BLaER1 treated with 17β-estradiol and CSF1 and Interleukin-3, amounts not matched to agents 10 nM and 100 nM (cell line): ENCODE data around the gene EN1.

Source experiments
- H3K27ac ChIP-seq, 11 experiments: shearing (Covaris generic); formaldehyde crosslinking; 2 replicates each; pipeline ENCODE4 v1.8.1; 2022
- H3K27me3 ChIP-seq, 11 experiments: shearing (Covaris generic); formaldehyde crosslinking; 2 replicates each; pipeline ENCODE4 v1.8.1; 2022
- H3K36me3 ChIP-seq, 11 experiments: shearing (Covaris generic); formaldehyde crosslinking; 2 replicates each; pipeline ENCODE4 v1.8.1; 2022
- H3K4me1 ChIP-seq, 10 experiments: shearing (Covaris generic); formaldehyde crosslinking; 2 replicates each; pipeline ENCODE4 v1.8.1; 2022
- H3K4me2 ChIP-seq, 11 experiments: shearing (Covaris generic); formaldehyde crosslinking; 2 replicates each; pipeline ENCODE4 v1.8.1; 2022
- H3K4me3 ChIP-seq, 10 experiments: shearing (Covaris generic); formaldehyde crosslinking; 2 replicates each; pipeline ENCODE4 v1.8.1; 2022
- H3K9ac ChIP-seq, 11 experiments: shearing (Covaris generic); formaldehyde crosslinking; 2 replicates each; pipeline ENCODE4 v1.8.1; 2022
- H3K9me3 ChIP-seq, 11 experiments: shearing (Covaris generic); formaldehyde crosslinking; replicated peaks in 1 of 11; 2 replicates each; pipeline ENCODE4 v1.8.1; 2022
- H4K20me1 ChIP-seq, 11 experiments: shearing (Covaris generic); formaldehyde crosslinking; 2 replicates each; pipeline ENCODE4 v1.8.1; 2022
- Cebpa-rat ChIP-seq, 11 experiments: shearing (Covaris generic); IDR thresholded peaks; 2 replicates each; pipeline ENCODE4 v1.8.1; 2022

The EN1 gene

DNA sequence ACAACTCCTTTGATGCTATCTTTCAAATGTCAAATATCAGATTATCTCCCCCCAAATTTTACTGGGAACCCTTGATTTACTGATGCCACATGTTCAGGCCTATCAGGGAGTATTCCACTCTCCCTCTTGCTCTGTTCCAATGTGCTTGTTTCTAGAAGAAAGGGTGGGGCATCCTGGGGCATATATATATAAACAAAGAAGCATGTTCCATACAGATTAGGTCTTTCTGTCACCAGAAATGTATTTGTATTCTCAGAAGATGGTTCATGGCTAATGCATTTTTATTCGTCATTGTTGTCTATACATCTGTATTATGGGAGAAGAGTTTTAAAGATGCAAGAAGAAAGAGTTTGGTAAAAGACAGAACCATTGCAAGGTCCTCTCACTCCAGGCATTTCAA is 24.9 kb downstream of the EN1 start:
- TF ChIP-seq Cebpa-rat (IDR thresholded peaks at IDR 0.05) = no peak
- no peaks in the 10 kb centered on the region for H4K20me1 ChIP-seq
- no peaks in the 10 kb centered on the region for H3K36me3 ChIP-seq

DNA sequence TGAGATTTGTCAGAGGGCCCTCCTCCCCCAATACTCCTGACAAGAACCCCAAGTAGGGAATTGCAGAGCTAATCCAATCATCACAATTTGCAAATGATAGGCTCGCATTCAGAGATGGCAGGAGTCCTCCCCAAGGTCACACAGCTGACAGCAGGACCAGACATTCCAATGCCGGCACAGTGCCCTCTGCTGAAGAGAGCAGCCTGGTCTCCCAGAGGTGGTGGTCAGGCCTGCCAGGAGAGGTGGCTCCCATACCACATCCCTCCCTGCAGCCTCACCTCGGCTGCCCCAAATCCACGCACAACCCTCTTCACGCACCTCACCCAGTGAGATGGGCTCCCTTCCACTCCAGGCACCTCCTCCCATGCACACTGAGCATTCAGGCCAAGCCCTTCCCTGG is 25.4 kb downstream of the EN1 start:
- peaks cover 0 to 6% (median 0%) of the 10 kb centered on the region in 11 experiments; a peak in 1 of 22 replicates for H3K27me3 ChIP-seq
- H3K4me2 ChIP-seq = no peak overlapping the region
- no peaks in the 10 kb centered on the region for H3K9me3 ChIP-seq
- 0 out of 20 replicates have a peak, but pooled peaks cover 0 to 5% (median 0%) of the 10 kb centered on the region in 10 experiments for H3K4me1 ChIP-seq
- TF ChIP-seq Cebpa-rat (IDR thresholded peaks at IDR 0.05) = no peak
- H3K9ac ChIP-seq = no peak overlapping the region
- no peak overlapping the region for H3K27ac ChIP-seq
- no peaks in the 10 kb centered on the region for H4K20me1 ChIP-seq
- H3K4me3 ChIP-seq = no peak overlapping the region
- no peaks in the 10 kb centered on the region for H3K36me3 ChIP-seq

More for the DNA sequence above, 24.9 kb downstream of the EN1 start:
- no peak overlapping the region for H3K4me2 ChIP-seq
- H3K4me3 ChIP-seq = no peak overlapping the region
- 0 out of 20 replicates have a peak, but pooled peaks cover 0 to 5% (median 0%) of the 10 kb centered on the region in 10 experiments for H3K4me1 ChIP-seq
- H3K27me3 ChIP-seq = peaks cover 0 to 3% (median 0%) of the 10 kb centered on the region in 11 experiments; a peak in 1 of 22 replicates
- no peaks in the 10 kb centered on the region for H3K9me3 ChIP-seq
- no peak overlapping the region for H3K9ac ChIP-seq
- no peak overlapping the region for H3K27ac ChIP-seq

DNA sequence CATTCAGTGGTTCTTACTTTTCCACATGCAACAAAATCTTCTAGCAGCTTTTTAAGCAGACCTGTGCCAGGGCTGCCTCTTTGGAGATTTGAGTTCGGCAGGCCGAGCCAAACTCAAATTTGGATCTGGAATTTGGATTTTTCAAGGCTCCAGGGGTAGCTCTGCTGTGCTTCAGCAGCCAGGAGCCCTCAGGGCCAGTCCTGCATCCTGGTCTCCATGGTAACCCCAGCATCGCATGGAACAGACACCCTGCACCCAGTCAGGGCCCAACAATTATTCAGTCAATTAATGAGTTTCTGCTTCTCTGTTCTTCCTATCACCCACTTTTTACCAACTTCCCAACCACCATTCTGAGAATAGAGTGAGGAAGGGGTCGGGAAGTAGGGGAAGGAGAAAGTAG is 30.0 kb downstream of the EN1 start:
- Histone ChIP-seq H3K4me2 (no peak overlapping the region), H3K4me1 (peaks cover 0 to 38% (median 15%) of the 10 kb centered on the region in 10 experiments; a peak in 12 of 20 replicates), H4K20me1 (peaks cover 0 to 5% (median 0%) of the 10 kb centered on the region in 11 experiments; a peak in 1 of 22 replicates), H3K9ac (no peak overlapping the region), H3K27ac (no peak overlapping the region), H3K27me3 (peaks cover 0 to 6% (median 0%) of the 10 kb centered on the region in 11 experiments; a peak in 1 of 22 replicates), H3K9me3 (no peaks in the 10 kb centered on the region), H3K36me3 (no peaks in the 10 kb centered on the region), H3K4me3 (no peak overlapping the region)
- no peak for TF ChIP-seq Cebpa-rat (IDR thresholded peaks at IDR 0.05)

DNA sequence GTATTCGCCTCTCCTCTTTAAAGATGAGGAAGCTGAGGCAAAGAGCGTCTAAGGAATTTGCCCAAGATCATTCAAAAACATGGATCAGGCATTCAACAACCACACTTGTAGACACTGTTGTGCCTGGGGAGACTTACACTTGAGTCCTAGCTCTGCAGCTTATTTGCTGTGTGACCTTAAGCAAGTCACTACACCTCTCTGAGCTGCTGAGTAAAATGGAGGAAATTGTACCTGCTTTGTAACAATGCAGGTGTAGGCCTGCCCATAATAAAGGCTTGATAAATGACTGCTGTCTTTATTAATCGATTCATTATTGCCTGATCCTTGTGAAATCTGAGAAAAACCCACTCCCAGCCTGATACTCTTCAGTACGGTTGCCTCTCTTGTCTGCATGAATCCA is 30.8 kb downstream of the EN1 start:
- no peaks in the 10 kb centered on the region for H3K9me3 ChIP-seq
- no peak overlapping the region for H3K4me2 ChIP-seq
- H3K9ac ChIP-seq = no peak overlapping the region
- H3K27me3 ChIP-seq = peaks cover 0 to 6% (median 0%) of the 10 kb centered on the region in 11 experiments; a peak in 1 of 22 replicates
- peaks cover 0 to 5% (median 0%) of the 10 kb centered on the region in 11 experiments; a peak in 1 of 22 replicates for H4K20me1 ChIP-seq
- H3K4me1 ChIP-seq = peaks cover 0 to 39% (median 15%) of the 10 kb centered on the region in 10 experiments; a peak in 12 of 20 replicates
- no peak for TF ChIP-seq Cebpa-rat (IDR thresholded peaks at IDR 0.05)
- H3K4me3 ChIP-seq = no peak overlapping the region
- H3K27ac ChIP-seq = no peak overlapping the region
- H3K36me3 ChIP-seq = no peaks in the 10 kb centered on the region

DNA sequence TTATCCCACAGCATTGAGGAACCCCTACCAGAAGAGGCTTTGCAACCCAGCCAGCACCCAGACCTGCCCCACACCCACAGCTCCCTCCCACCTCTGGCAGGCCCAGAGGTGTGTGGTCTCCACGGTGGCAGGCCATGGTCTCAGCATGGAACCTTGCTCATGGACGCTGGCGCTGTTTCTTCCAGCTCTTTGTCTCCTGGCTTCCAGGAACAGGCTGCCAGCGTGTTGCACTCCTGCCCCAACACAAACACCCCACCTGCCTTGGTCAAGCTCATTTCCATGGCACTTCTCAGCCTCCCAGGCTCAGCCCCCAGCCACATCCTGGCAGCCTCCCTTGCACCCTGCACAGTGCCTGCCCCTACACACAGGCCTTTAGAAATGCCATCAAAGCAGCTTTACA is 31.7 kb downstream of the EN1 start:
- Histone ChIP-seq H4K20me1 (peaks cover 0 to 5% (median 0%) of the 10 kb centered on the region in 11 experiments; a peak in 1 of 22 replicates), H3K36me3 (no peaks in the 10 kb centered on the region), H3K4me2 (peak overlapping the region in 9 of 11 experiments; percentile 0 to 65 (median 36); a peak in 15 of 22 replicates), H3K27ac (no peak overlapping the region), H3K9me3 (no peaks in the 10 kb centered on the region), H3K9ac (no peak overlapping the region), H3K4me3 (no peak overlapping the region), H3K4me1 (peaks cover 0 to 43% (median 16%) of the 10 kb centered on the region in 10 experiments; a peak in 12 of 20 replicates), H3K27me3 (peaks cover 0 to 6% (median 0%) of the 10 kb centered on the region in 11 experiments; a peak in 1 of 22 replicates)
- TF ChIP-seq Cebpa-rat (IDR thresholded peaks at IDR 0.05) = no peak

DNA sequence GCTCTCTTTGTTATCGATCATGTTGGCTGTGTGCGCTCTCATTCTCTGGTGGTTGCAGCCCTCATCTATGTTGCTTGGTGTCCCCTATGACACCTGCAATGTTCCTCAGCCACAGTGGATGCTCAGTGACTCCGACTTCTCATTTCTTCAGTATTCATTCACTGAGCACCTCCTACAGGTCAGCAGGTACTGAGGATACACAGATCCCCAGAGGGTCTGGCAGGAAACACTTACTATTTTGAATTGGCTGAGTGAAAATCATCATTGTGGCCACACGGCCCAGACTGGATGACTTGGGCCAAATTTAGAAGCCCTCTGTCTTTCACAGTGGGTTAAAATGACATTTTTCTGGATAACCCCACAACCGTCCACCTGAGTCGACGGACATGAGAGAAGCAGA is 32.1 kb downstream of the EN1 start:
- TF ChIP-seq Cebpa-rat (IDR thresholded peaks at IDR 0.05) = no peak
- H3K27ac ChIP-seq = no peak overlapping the region
- peaks cover 0 to 5% (median 0%) of the 10 kb centered on the region in 11 experiments; a peak in 1 of 22 replicates for H4K20me1 ChIP-seq
- no peaks in the 10 kb centered on the region for H3K9me3 ChIP-seq
- peaks cover 0 to 47% (median 17%) of the 10 kb centered on the region in 10 experiments; a peak in 12 of 20 replicates for H3K4me1 ChIP-seq
- peaks cover 0 to 6% (median 0%) of the 10 kb centered on the region in 11 experiments; a peak in 1 of 22 replicates for H3K27me3 ChIP-seq
- H3K9ac ChIP-seq = no peak overlapping the region
- H3K36me3 ChIP-seq = no peaks in the 10 kb centered on the region
- H3K4me2 ChIP-seq = peak overlapping the region in 9 of 11 experiments; percentile 0 to 65 (median 36); a peak in 14 of 22 replicates
- H3K4me3 ChIP-seq = no peak overlapping the region

DNA sequence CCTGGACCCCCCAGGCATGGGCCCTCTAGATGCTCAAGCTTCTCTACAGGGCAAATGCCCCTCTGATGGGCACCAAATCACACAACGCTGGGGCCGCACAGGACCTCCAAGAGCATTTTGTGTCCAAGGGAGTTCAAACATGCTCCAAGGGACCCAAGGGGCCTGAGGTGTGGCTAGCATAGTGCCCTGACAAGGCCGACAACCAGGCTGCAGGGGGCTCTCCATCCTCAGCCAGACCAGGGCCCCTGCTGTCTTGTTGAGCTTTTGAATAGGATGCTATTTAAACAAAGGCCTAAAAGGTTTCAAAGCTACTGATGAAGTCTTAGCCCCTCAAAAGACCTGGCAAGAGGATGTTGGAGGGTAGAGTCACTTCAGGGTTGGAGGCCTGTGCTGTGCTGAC is 33.1 kb downstream of the EN1 start:
- no peak overlapping the region for H3K27ac ChIP-seq
- H3K36me3 ChIP-seq = no peaks in the 10 kb centered on the region

DNA sequence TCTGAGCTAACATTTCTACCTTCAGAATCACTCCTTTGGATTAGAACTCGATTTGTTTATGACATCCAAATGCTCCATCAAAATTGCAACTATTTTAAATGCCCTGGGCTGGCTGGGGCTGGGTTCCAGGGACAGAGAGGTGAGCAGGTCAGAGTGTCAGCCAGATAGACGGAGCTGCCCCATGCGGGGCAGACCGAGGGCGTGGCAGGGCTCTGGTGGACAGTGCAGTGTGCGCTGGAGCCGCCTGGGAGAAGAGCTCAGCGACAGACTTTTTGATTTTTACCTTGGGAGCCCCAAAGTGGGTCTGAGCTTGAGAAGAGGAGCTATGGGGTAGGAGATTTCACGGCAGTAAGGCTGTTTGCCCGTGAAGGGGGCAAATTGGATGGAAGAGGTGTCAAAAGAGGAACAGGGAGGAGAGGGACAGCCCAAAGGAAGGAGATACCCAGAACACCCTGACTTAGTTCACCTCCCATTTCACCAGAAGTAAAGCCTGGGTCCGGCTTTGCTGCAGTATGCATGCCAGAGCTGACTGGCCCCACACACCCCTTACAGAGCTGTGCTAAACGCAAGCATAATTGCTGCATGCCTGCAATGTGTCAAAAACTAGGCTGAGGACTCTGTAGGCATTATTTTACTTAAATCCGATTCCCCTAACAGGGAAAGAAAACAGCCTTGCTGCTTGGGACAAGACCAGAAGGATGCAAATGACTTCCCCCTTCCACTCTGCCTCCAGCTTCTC is 33.7 kb downstream of the EN1 start:
- peaks cover 0 to 49% (median 17%) of the 10 kb centered on the region in 10 experiments; a peak in 12 of 20 replicates for H3K4me1 ChIP-seq
- TF ChIP-seq Cebpa-rat (IDR thresholded peaks at IDR 0.05) = no peak
- peaks cover 0 to 5% (median 0%) of the 10 kb centered on the region in 11 experiments; a peak in 1 of 22 replicates for H4K20me1 ChIP-seq
- no peak overlapping the region for H3K27ac ChIP-seq
- H3K4me2 ChIP-seq = peak overlapping the region in 9 of 11 experiments; percentile 3 to 68 (median 50); a peak in 15 of 22 replicates
- no peaks in the 10 kb centered on the region for H3K36me3 ChIP-seq
- H3K9me3 ChIP-seq = no peaks in the 10 kb centered on the region
- no peak overlapping the region for H3K4me3 ChIP-seq
- no peak overlapping the region for H3K9ac ChIP-seq
- peaks cover 0 to 9% (median 2%) of the 10 kb centered on the region in 11 experiments; a peak in 6 of 22 replicates for H3K27me3 ChIP-seq

More for the DNA sequence above, 33.1 kb downstream of the EN1 start:
- Histone ChIP-seq H4K20me1 (peaks cover 0 to 5% (median 0%) of the 10 kb centered on the region in 11 experiments; a peak in 1 of 22 replicates), H3K4me1 (peaks cover 0 to 48% (median 17%) of the 10 kb centered on the region in 10 experiments; a peak in 12 of 20 replicates), H3K9ac (no peak overlapping the region), H3K4me2 (0 out of 22 replicates have a peak overlapping the region, but pooled peaks of 2 of the 11 experiments have one; percentile 50 to 55), H3K27me3 (peaks cover 0 to 6% (median 0%) of the 10 kb centered on the region in 11 experiments; a peak in 1 of 22 replicates), H3K4me3 (no peak overlapping the region), H3K9me3 (no peaks in the 10 kb centered on the region)
- no peak for TF ChIP-seq Cebpa-rat (IDR thresholded peaks at IDR 0.05)

DNA sequence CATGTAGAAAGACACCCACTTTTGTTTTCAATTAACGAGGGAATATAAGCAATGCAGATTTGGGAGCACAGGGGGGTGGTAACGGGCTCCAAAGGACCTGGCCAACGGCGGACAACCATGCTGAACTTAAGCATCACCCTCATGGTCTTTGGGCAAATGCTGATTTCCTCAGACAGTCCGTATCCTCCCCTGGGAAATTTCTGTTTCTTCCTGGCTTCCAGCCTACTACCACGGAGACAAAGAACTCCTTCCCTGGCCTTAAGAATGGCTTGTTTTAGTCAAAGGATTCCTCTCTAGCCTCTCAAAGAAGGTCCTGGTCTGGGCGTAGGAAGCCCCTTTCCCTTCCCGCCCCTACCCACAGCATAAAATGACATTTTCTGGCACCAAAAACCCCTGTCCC is 34.3 kb downstream of the EN1 start:
- Histone ChIP-seq H3K4me2 (peak overlapping the region in 9 of 11 experiments; percentile 3 to 68 (median 50); a peak in 15 of 22 replicates), H3K27me3 (peaks cover 1 to 16% (median 8%) of the 10 kb centered on the region in 11 experiments; a peak in 15 of 22 replicates), H3K9ac (no peak overlapping the region), H3K27ac (no peak overlapping the region), H3K4me3 (no peak overlapping the region), H4K20me1 (peaks cover 0 to 5% (median 0%) of the 10 kb centered on the region in 11 experiments; a peak in 1 of 22 replicates), H3K9me3 (no peaks in the 10 kb centered on the region), H3K4me1 (peaks cover 0 to 55% (median 19%) of the 10 kb centered on the region in 10 experiments; a peak in 16 of 20 replicates), H3K36me3 (no peaks in the 10 kb centered on the region)
- no peak for TF ChIP-seq Cebpa-rat (IDR thresholded peaks at IDR 0.05)
